Stimulated activated CD8-positive, alpha-beta memory T cell treated with anti-CD3 and anti-CD28 coated beads, Interleukin-15, amount 100 ng/mL, for 1 hour (primary cell): ENCODE data around the gene CACNG7.

Experiments used
- DNase-seq: peaks from one replicate; pipeline ENCODE4 v3.0.0-alpha.2; 2020; ENCODE audit warnings: low read depth

The CACNG7 gene

DNA sequence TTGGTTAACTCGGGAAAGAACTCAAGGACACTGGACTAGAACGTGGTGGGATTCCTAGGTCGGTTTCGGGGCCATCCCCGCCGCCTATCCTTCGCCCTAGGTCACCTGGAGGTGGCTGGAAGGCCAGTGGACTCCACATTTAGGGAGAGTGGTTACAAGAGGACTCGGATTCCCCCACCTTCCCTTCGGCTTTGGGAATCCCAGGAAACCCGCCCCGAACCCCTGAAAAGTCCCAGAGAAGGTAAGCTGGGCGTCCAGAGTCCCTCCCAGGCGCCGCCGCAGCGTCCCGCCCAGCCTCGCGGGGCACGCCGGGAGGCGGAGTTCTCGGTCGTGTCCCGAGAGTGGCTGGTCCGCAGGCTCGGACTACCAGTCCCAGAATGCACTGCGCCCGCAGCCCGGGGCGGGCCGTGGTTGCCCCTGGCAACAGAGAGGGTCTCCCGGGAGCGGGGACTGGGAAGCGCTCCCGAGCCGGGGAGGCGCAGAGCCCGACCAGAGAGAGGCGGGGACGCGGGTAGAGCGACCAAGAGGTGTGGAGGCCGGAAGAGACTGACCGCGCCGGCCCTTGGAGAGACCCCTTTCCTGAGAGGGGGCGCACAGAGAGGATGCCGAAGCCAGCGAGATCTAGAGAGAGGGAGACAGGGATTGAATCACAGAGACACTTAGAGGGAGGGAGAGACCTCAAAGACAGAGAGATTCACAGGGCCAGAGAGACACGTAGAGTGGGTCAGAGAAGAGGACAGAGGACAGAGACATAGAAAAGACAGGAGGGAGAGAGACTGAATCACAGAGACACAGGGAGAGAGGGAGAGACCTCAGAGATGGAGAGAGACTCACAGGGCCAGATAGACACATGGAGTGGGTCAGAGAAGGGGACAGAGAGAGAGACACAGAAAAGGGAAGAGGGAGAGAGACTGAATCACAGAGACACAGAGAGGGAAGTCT is 29.7 kb upstream of the CACNG7 start:
- peak; percentile 60 for DNase-seq

DNA sequence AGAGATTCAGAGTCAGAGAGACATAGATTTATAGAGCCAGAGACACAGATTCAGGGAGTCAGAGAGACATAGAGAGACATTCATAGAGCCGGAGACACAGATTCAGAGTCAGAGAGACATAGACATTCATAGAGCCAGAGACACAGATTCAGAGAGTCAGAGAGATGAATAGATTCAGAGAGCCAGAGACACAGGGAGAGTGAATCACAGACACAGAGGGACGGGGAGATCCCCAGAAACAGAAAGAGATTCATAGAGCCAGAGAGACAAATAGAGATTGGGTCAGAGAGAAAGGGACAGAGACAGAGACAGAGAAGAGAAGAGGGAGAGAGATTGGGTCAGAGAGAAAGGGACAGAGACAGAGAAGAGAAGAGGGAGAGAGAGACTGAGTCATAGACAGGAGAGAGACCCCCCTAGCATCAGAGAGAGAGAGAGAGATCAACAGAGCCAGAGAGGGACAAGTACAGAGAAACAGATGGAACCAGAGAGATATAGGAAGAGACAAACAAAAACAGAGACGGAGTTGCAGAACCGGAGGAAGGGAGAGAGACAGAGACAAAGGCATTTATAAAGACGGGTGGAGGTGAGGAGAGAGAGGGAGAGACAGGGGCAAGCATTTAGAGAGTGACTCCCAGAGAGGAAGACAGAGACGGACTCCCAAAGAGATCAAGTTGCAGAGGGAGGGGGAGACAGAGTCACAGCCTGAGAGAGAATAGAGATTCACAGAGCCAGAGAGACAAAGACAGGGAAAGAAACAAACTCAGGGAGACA is 28.2 kb upstream of the CACNG7 start:
- DNase-seq, result no peak

DNA sequence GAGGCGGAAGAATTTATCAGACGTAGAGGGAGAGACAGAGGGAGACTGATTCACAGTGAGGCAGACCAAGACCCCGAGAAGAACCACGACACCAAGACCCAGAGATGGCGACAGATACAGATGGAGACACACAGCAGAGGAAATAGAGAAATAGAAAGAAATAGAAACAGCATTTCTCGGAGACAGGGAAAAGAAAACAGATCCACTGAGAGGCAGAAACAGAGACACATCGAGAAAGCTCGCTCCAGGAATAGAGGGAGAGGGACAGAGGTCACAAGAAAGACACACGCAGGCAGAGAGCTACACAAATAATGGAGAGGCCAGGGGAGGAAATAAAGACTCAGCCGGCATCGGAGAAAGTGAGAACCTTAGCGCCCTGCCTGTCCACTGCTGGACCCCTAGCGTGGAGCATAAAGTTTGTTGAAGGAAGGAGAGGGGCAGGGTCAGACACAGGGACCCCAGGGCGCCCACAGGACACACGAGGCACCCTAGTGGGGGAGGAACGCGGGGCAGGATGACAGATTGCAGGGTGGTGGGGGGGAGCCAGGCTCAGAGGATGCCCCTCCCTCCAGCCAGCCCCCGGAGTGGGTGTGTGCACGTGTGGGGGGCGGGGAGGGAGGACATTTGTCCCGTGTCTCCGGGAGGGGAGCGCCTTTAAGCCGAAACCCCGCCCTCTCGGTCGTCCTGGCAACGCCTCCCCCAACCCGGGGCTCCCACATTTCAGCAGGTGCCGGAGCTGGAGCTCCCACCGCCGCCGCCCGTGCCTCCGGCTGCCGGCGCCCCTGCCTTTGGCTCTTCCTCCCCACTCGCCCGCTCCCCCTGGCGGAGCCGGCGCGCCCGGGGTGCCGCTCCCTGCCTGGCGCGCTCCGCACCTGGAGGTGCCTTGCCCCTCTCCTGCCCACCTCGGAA is 27.3 kb upstream of the CACNG7 start, which contains the start of gene PRKCG:
PRKCG (plus strand) TSS at position 716 of the 909 bp plus-strand sequence. CDS start 298 bp downstream, outside the sequence.
- no peak for DNase-seq

- no peak for DNase-seq
Observed at GRCh38 chr19:53882391-53883050, 26.6 kb upstream of the CACNG7 start.

- no peak for DNase-seq
Observed at GRCh38 chr19:53883231-53883661, 25.8 kb upstream of the CACNG7 start.

DNA sequence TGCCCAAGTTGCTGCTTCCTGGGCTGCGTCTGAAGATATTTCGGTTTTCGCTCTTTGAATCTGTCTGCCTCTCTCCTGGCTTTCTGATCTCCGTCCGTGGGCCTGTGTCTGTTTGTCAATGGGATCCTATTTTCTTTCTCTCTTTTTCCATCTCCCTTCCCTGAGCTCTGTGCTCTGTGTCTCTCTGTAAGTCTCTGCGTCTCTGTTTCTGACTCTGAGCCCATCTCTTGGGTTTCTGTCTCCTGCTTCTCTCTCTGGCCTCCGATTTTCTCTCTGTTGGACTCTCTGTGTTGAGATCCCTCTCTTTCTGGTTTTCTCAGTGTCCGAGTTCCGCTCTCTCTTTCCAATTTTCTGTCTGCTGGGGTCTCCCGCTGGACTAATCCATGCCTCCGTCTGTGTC is 25.3 kb upstream of the CACNG7 start:
- DNase-seq, result no peak

GRCh38 chr19:53884256-53884655 is 24.8 kb upstream of the CACNG7 start:
- no peak for DNase-seq

DNA sequence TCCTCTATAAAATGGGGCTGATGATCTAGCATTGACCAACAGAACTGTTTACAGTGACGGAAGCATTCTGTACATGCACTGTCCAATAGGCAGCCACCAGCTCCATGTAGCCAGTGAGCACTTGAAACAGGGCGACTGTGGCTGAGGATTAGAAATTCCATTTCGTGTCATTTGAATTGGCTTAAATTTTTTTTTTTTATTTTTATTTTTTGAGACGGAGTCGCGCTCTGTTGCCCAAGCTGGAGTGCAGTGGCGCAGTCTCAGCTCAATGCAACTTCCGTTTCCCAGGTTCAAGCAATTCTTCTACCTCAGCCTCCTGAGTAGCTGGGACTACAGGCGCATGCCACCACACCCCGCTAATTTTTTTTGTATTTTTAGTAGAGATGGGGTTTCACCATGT is 24.0 kb upstream of the CACNG7 start:
- DNase-seq, result no peak

DNA sequence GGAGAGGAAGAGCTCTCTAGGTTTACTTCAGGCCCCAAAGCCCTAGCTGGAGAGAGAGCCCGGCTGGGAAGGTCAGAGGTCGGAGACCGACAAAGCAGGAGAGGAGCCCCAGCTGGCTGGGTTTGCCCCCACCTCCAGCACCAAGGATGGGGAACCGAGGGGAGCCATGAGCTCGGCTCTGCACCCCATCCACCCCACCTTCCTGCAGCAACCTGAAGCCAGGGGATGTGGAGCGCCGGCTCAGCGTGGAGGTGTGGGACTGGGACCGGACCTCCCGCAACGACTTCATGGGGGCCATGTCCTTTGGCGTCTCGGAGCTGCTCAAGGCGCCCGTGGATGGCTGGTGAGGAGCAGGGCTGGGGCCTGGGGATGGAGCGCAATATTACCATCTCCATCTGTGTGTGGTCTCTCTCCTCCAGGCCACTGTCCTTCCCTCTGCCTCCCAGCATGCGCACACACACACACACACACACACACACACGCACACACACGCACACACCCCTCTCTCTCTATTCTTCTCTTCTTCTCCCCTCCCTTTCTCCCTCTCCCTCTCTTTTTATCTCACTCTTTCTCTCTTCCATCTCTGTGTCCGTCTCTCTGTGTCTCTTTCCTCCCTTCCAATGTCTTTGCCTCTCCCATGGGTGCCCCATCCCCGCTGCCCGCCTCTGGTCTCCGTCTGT is 16.6 kb upstream of the CACNG7 start:
- no peak for DNase-seq

- no peak for DNase-seq
Observed at GRCh38 chr19:53892981-53893325, 16.1 kb upstream of the CACNG7 start.

GRCh38 chr19:53894707-53895106 is 14.4 kb upstream of the CACNG7 start:
- DNase-seq, result no peak

- no peak for DNase-seq
Observed at GRCh38 chr19:53896682-53897081, 12.4 kb upstream of the CACNG7 start.

DNA sequence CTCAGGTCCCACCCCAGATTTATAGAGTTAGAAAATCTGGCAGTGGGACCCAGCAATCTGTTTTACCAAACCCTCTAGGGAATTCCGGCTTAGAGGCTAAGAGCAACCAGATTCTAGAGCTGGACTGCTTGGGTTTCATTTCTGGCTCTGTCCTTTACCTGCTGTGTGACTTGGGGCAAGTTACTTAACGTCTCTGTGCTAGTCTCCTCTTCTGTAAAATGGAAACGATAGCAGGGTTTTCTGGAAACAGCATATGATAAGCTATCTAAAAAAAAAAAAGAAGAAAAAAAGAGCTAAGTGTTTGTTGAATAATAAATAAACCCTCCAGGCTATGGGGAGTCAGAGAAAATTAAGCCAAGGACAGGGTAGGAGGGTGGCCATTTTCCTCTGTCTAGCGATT is 11.6 kb upstream of the CACNG7 start:
- no peak for DNase-seq

DNA sequence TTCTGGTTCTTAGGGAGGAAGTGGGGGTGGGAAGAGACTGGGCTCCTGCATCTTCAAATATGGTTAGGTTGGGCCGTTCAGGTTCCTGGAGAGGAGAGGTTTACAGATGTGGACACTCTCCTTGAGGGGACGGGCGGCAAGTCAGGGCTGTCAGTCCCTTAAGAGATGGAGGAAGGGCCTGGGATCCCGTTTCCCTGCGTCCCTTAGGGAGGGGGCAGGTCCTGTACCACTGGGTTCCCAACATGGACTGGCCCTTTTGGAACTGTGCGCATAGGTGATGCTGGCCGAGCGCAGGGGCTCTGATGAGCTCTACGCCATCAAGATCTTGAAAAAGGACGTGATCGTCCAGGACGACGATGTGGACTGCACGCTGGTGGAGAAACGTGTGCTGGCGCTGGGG is 10.9 kb upstream of the CACNG7 start:
- no peak for DNase-seq

DNA sequence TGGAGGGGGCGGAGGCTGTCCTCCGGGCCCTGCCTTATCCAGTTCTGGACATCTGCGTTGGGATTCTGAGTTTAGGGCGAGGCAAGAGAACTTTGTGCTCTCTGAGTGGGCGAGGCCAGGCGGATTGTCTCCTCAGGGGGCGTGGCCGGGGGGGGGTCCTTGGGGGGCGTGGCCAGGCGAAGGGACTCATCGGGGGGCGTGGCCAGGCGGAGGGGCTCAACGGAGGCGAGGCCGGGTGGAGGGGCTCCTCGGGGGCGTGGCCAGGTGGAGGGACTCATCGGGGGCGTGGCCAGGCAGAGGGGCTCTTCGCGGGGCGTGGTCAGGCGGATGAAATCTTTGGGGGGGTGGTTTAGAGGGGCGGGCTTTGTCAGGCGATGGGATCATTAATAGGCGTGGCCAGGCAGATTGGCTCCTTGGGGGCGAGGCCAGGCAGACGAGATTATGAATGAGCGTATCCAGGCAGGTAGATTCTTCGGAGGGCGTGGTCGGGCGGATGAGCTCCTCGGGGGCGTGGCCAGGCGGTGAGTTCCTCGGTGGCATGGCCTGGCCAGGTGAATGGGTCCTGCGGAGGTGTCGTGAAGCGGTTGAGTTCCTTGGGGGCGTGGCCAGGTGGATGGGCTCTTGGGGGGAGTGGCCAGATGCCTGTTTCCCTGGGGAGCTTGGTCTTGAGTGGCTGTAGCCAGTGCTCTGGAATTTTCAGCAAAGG is 10.3 kb upstream of the CACNG7 start:
- no peak for DNase-seq

- DNase-seq, result no peak
Observed at GRCh38 chr19:53900191-53900860, 8.8 kb upstream of the CACNG7 start.

DNA sequence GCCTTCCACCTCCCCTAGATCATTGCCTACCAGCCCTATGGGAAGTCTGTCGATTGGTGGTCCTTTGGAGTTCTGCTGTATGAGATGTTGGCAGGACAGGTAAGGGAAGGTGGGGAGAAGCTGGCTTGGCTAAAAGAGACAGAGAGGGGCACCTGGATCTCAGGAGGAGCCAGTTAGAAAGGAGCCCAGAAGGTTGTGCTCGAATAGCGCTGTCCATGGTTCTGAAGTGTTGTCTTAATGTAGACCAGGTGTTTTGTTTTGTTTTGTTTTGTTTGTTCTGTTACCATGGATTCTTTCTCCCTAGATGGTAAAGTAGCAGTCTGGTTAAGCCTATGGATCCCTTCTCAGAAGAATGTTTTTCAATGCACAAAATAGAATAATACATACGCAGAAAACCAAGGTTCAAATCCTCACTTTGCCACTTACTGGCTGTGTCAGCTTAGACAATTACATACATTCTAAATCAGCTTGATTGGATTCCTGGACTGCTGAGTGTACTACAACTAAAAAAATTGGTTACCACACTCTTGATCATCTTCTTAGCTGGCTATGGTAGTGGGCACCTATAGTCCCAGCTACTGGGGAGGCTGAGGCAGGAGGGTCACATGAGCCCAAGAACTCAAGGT is 5.9 kb upstream of the CACNG7 start:
- no peak for DNase-seq

DNA sequence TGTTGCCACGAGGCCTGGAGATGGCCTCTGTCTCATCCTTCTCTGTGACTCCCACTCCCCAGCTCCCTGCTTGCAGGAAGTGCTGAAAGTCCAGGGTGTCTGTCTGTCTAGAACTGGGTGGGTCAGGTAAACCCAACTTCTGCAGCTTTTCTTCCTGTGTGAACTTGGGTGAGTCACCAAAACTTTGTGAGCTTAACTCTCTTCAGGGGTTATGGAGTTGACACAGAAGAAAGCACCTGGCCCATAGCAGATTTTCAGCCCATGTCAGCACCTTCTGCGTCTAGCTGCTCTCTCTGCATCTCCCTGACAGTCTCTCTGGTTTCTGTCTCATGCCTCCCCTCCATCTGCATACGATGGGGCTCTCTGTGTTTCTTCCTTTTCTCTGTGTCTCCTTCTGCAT is 4.2 kb upstream of the CACNG7 start:
- no peak for DNase-seq

GRCh38 chr19:53905787-53906186 is 3.3 kb upstream of the CACNG7 start:
- DNase-seq, result no peak
